Activated naive CD4-positive, alpha-beta T cell treated with anti-CD3 and anti-CD28 coated beads, Interleukin-2, amount 50 U/mL, for 16 hours (primary cell): ENCODE data around the gene LPP.

ENCODE experiments used
- DNase-seq: peaks from one replicate; pipeline ENCODE4 v3.0.0-alpha.2; 2020

Gene LPP

GRCh38 chr3:188342991-188343732 lies 189.2 kb downstream of the LPP start:
- DNase-seq: no peak

- DNase-seq: no peak
These were observed 189.9 kb downstream of the LPP start for GRCh38 chr3:188343894-188344293.

- DNase-seq: no peak
These were observed 191.3 kb downstream of the LPP start for GRCh38 chr3:188345223-188345622.

GRCh38 chr3:188348435-188349244 lies 194.7 kb downstream of the LPP start:
- DNase-seq: no peak

GRCh38 chr3:188349351-188349901 lies 195.5 kb downstream of the LPP start:
- no peak for DNase-seq

- DNase-seq: no peak
These were observed 196.0 kb downstream of the LPP start for GRCh38 chr3:188349933-188350332.

- no peak for DNase-seq
These were observed 197.0 kb downstream of the LPP start for GRCh38 chr3:188350961-188351360.

GRCh38 chr3:188351648-188352047 lies 197.7 kb downstream of the LPP start:
- no peak for DNase-seq

GRCh38 chr3:188352196-188352927 lies 198.4 kb downstream of the LPP start:
- no peak for DNase-seq

- DNase-seq: no peak
These were observed 199.5 kb downstream of the LPP start for GRCh38 chr3:188353426-188353825.

- DNase-seq: no peak
These were observed 205.0 kb downstream of the LPP start for GRCh38 chr3:188358787-188359493.

GRCh38 chr3:188360364-188360881 lies 206.5 kb downstream of the LPP start:
- DNase-seq: no peak

GRCh38 chr3:188361888-188362287 lies 207.9 kb downstream of the LPP start:
- DNase-seq: peak; percentile 19

- DNase-seq: no peak
These were observed 208.5 kb downstream of the LPP start for GRCh38 chr3:188362405-188362831.

GRCh38 chr3:188365184-188365583 lies 211.2 kb downstream of the LPP start:
- no peak for DNase-seq

GRCh38 chr3:188365988-188366698 lies 212.2 kb downstream of the LPP start:
- no peak for DNase-seq

GRCh38 chr3:188367678-188368077 lies 213.7 kb downstream of the LPP start:
- no peak for DNase-seq

- no peak for DNase-seq
These were observed 215.6 kb downstream of the LPP start for GRCh38 chr3:188369526-188369925.

GRCh38 chr3:188370081-188370830 lies 216.3 kb downstream of the LPP start:
- DNase-seq: no peak

GRCh38 chr3:188378786-188379185 lies 224.8 kb downstream of the LPP start:
- no peak for DNase-seq

- DNase-seq: no peak
These were observed 226.3 kb downstream of the LPP start for GRCh38 chr3:188380252-188380651.
